Ascending aorta (tissue), 2 donors: Measurements from ENCODE around the gene REG3A. TPM values are rescaled to one million over a fixed set of nuclear protein-coding genes. Genes with fewer than 3 reads are reported as not detected.

Experiments used
- DNase-seq, 2 donors: peaks; one replicate each; pipeline ENCODE4 v3.0.0-alpha.2; 2019; ENCODE audit warnings: low spot score in 2 of 2
- H3K27ac ChIP-seq, 2 donors: fragments of 200-600 bp; sonication (generic); one replicate each; pipeline ENCODE4 v1.5.1; 2016 to 2017; ENCODE audit warnings: mild to moderate bottlenecking in 1 of 2
- H3K27me3 ChIP-seq: fragments of 200-600 bp; sonication (generic); one replicate; pipeline ENCODE4 v1.5.1; 2017
- H3K36me3 ChIP-seq, 2 donors: fragments of 200-600 bp; sonication (generic); one replicate each; pipeline ENCODE4 v1.5.1; 2016
- H3K4me1 ChIP-seq, 2 donors: fragments of 200-600 bp; sonication (generic); one replicate each; pipeline ENCODE4 v1.5.1; 2016 to 2017; ENCODE audit warnings: mild to moderate bottlenecking in 1 of 2
- H3K4me3 ChIP-seq, 2 donors: fragments of 200-600 bp; sonication (generic); one replicate each; pipeline ENCODE4 v1.5.1; 2016 to 2017; ENCODE audit warnings: mild to moderate bottlenecking in 1 of 2
- H3K9me3 ChIP-seq, 2 donors: fragments of 200-600 bp; sonication (generic); one replicate each; pipeline ENCODE4 v1.5.1; 2016
- CTCF ChIP-seq, 3 experiments: fragments of 200-600 bp in 2 of 3; fragments of 450-650 bp in 1 of 3; sonication (generic) in 2 of 3; IDR thresholded peaks; one replicate each; pipeline ENCODE4 v1.5.1; 2016 to 2019; ENCODE audit warnings: antibody characterized with exemption in 3 of 3, mild to moderate bottlenecking in 1 of 3, moderate library complexity in 1 of 3
- intact Hi-C: fragments of 100-400 bp; cut with DNase I; formaldehyde crosslinking; loops from one replicate; pipeline ENCODE4 v1.15.1; 2023
- total RNA-seq: library from RNA; depleted of rRNA; stranded (reverse); fragments of >200 nt; gene quantifications from one replicate; pipeline ENCODE4 v1.1.0, GENCODE V29; 2016

Gene REG3A
- total RNA-seq = not detected

GRCh38 chr2:79159653-79160052 lies at the start of gene REG3A:
Gene REG3A (minus strand): TSS chr2:79159753. CDS start chr2:79159405, 348 bp downstream.
- no peak for TF ChIP-seq CTCF (IDR thresholded peaks at IDR 0.05)
- Histone ChIP-seq H3K27me3 (no peaks in the 10 kb centered on the region), H3K36me3 (no peaks in the 10 kb centered on the region), H3K4me1 (no peaks in the 10 kb centered on the region), H3K4me3 (no peak within 1 kb of the TSS), H3K27ac (no peak within 1 kb of the TSS), H3K9me3 (no peaks in the 10 kb centered on the region)
- no peak for DNase-seq
- intact Hi-C loops = no loop called here

- no peak overlapping the region for H3K27ac ChIP-seq
- TF ChIP-seq CTCF (IDR thresholded peaks at IDR 0.05) = no peak
- no peaks in the 10 kb centered on the region for H3K9me3 ChIP-seq
- H3K27me3 ChIP-seq = no peaks in the 10 kb centered on the region
- intact Hi-C loops = no loop called here
- no peak overlapping the region for H3K4me3 ChIP-seq
- no peak for DNase-seq
- no peaks in the 10 kb centered on the region for H3K4me1 ChIP-seq
- no peaks in the 10 kb centered on the region for H3K36me3 ChIP-seq
Measured at GRCh38 chr2:79200762-79201161, 41.2 kb upstream of the REG3A start.

- no peak for TF ChIP-seq CTCF (IDR thresholded peaks at IDR 0.05)
- intact Hi-C loops = no loop called here
- DNase-seq = no peak
- Histone ChIP-seq H3K27me3 (no peaks in the 10 kb centered on the region), H3K9me3 (no peaks in the 10 kb centered on the region), H3K27ac (no peak overlapping the region), H3K4me1 (no peaks in the 10 kb centered on the region), H3K36me3 (no peaks in the 10 kb centered on the region), H3K4me3 (no peak overlapping the region)
Measured at GRCh38 chr2:79191816-79192215, 32.3 kb upstream of the REG3A start.

GRCh38 chr2:79191081-79191480 lies 31.5 kb upstream of the REG3A start:
- no peak for TF ChIP-seq CTCF (IDR thresholded peaks at IDR 0.05)
- intact Hi-C loops = no loop called here

GRCh38 chr2:79189465-79189864 lies 29.9 kb upstream of the REG3A start:
- no peak for DNase-seq
- Histone ChIP-seq H3K4me1 (no peaks in the 10 kb centered on the region), H3K4me3 (no peak overlapping the region), H3K27ac (no peak overlapping the region), H3K9me3 (no peaks in the 10 kb centered on the region), H3K36me3 (no peaks in the 10 kb centered on the region), H3K27me3 (no peaks in the 10 kb centered on the region)
- TF ChIP-seq CTCF (IDR thresholded peaks at IDR 0.05) = no peak
- intact Hi-C loops = no loop called here

More at GRCh38 chr2:79191081-79191480, 31.5 kb upstream of the REG3A start:
- Histone ChIP-seq H3K9me3 (no peaks in the 10 kb centered on the region), H3K27ac (no peak overlapping the region), H3K36me3 (no peaks in the 10 kb centered on the region), H3K27me3 (no peaks in the 10 kb centered on the region), H3K4me1 (no peaks in the 10 kb centered on the region), H3K4me3 (no peak overlapping the region)
- no peak for DNase-seq

GRCh38 chr2:79181617-79182016 lies 22.1 kb upstream of the REG3A start:
- H3K27ac ChIP-seq = no peak overlapping the region
- H3K9me3 ChIP-seq = no peaks in the 10 kb centered on the region
- intact Hi-C loops = no loop called here
- no peak for TF ChIP-seq CTCF (IDR thresholded peaks at IDR 0.05)
- no peaks in the 10 kb centered on the region for H3K27me3 ChIP-seq
- no peaks in the 10 kb centered on the region for H3K4me1 ChIP-seq
- no peak overlapping the region for H3K4me3 ChIP-seq
- no peak for DNase-seq
- H3K36me3 ChIP-seq = no peaks in the 10 kb centered on the region
